HEK293 (cell line): ENCODE measurements around the gene TLCD2.

Source experiments
- CTCF ChIA-PET: fragments of 350-600 bp; formaldehyde crosslinking; extraction: SDS; loops from one replicate; lab custom pipeline; 2021; ENCODE audit warnings: antibody characterized with exemption; lab: Yijun Ruan, JAX
- POLR2A ChIA-PET: fragments of 300-600 bp; formaldehyde crosslinking; extraction: SDS; loops from one replicate; lab custom pipeline; 2020; ENCODE audit warnings: antibody characterized with exemption, inconsistent platforms; lab: Yijun Ruan, JAX
- H3K27ac ChIP-seq: fragments of 200-500 bp; sonication (Bioruptor generic); 2 replicates; pipeline ENCODE4 v1.5.1; 2014; ENCODE audit warnings: low read depth, low read length, control low read depth, inconsistent platforms; ENCODE audit errors: extremely low read depth
- H3K36me3 ChIP-seq, 2 experiments: fragments of 200-500 bp in 1 of 2; sonication (Bioruptor generic) in 1 of 2; 1 replicate in 1 of 2; 2 replicates in 1 of 2; pipeline ENCODE4 v1.5.1; 2014 to 2017; ENCODE audit warnings: inconsistent platforms in 2 of 2, low read length in 2 of 2; ENCODE audit not compliant: control insufficient read depth in 2 of 2, insufficient read depth in 1 of 2
- H3K4me1 ChIP-seq: fragments of 200-500 bp; sonication (Bioruptor generic); 2 replicates; pipeline ENCODE4 v1.5.1; 2014; ENCODE audit warnings: mild to moderate bottlenecking, low read length, inconsistent platforms; ENCODE audit not compliant: control insufficient read depth, insufficient read depth
- H3K4me3 ChIP-seq: 2 replicates; pipeline ENCODE4 v1.5.1; 2011; ENCODE audit warnings: low read depth, mild to moderate bottlenecking, control low read depth, low read length, moderate library complexity
- H3K9me3 ChIP-seq: fragments of 200-500 bp; sonication (Bioruptor generic); 2 replicates; pipeline ENCODE4 v1.5.1; 2014; ENCODE audit warnings: low read depth, low read length, inconsistent platforms; ENCODE audit not compliant: control insufficient read depth, insufficient read depth
- BCL6B ChIP-seq: fragments of 450-650 bp; formaldehyde crosslinking; IDR thresholded peaks from 2 replicates; pipeline ENCODE4 v1.5.1; 2017; ENCODE audit warnings: missing biosample characterization, missing genetic modification characterization
- GLI2 ChIP-seq: fragments of 450-650 bp; formaldehyde crosslinking; IDR thresholded peaks from 2 replicates; pipeline ENCODE4; 2017; ENCODE audit warnings: missing biosample characterization, missing genetic modification characterization, low read depth, borderline replicate concordance
- INSM2 ChIP-seq: fragments of 450-650 bp; formaldehyde crosslinking; IDR thresholded peaks from 2 replicates; pipeline ENCODE4 v1.5.1; 2016; ENCODE audit warnings: missing biosample characterization, missing genetic modification characterization
- MEIS1 ChIP-seq: sonication (generic); formaldehyde crosslinking; IDR thresholded peaks from 2 replicates; pipeline ENCODE4 v1.8.1; 2022; ENCODE audit warnings: missing genetic modification reagents, mild to moderate bottlenecking, borderline replicate concordance
- PRDM1 ChIP-seq: fragments of 450-650 bp; formaldehyde crosslinking; IDR thresholded peaks from 2 replicates; pipeline ENCODE4; 2016; ENCODE audit warnings: missing biosample characterization, missing genetic modification characterization
- TCF7L2 ChIP-seq: IDR thresholded peaks from 2 replicates; pipeline ENCODE4 v1.6.1; 2011; ENCODE audit warnings: low read depth, mild to moderate bottlenecking, inconsistent platforms, low read length, moderate library complexity, borderline replicate concordance
- YY2 ChIP-seq: fragments of 450-650 bp; formaldehyde crosslinking; IDR thresholded peaks from 2 replicates; pipeline ENCODE4 v1.5.1; 2016; ENCODE audit warnings: missing biosample characterization, missing genetic modification characterization
- ZBTB21 ChIP-seq: fragments of 450-650 bp; formaldehyde crosslinking; IDR thresholded peaks from 2 replicates; pipeline ENCODE4 v1.5.1; 2017; ENCODE audit warnings: missing biosample characterization, missing genetic modification characterization
- ZFP37 ChIP-seq: fragments of 450-650 bp; formaldehyde crosslinking; IDR thresholded peaks from 2 replicates; pipeline ENCODE4 v1.5.1; 2016; ENCODE audit warnings: missing biosample characterization, missing genetic modification characterization
- ZNF10 ChIP-seq: fragments of 450-650 bp; formaldehyde crosslinking; IDR thresholded peaks from 2 replicates; pipeline ENCODE4 v1.5.1; 2017; ENCODE audit warnings: missing biosample characterization, missing genetic modification characterization
- ZNF112 ChIP-seq: fragments of 450-650 bp; formaldehyde crosslinking; IDR thresholded peaks from 2 replicates; pipeline ENCODE4 v1.5.0; 2017; ENCODE audit warnings: missing biosample characterization, missing genetic modification characterization
- ZNF138 ChIP-seq: fragments of 450-650 bp; formaldehyde crosslinking; IDR thresholded peaks from 2 replicates; pipeline ENCODE4 v1.5.1; 2016; ENCODE audit warnings: missing biosample characterization, missing genetic modification characterization, borderline replicate concordance
- ZNF148 ChIP-seq: fragments of 450-650 bp; formaldehyde crosslinking; IDR thresholded peaks from 2 replicates; pipeline ENCODE4 v1.5.0; 2017; ENCODE audit warnings: missing biosample characterization, missing genetic modification characterization, borderline replicate concordance
- ZNF157 ChIP-seq: fragments of 450-650 bp; formaldehyde crosslinking; IDR thresholded peaks from 2 replicates; pipeline ENCODE4 v1.5.1; 2016; ENCODE audit warnings: missing biosample characterization, missing genetic modification characterization
- ZNF214 ChIP-seq: fragments of 450-650 bp; formaldehyde crosslinking; IDR thresholded peaks from 2 replicates; pipeline ENCODE4 v1.5.1; 2017; ENCODE audit warnings: missing biosample characterization, mild to moderate bottlenecking, missing genetic modification characterization, borderline replicate concordance
- ZNF239 ChIP-seq: fragments of 450-650 bp; formaldehyde crosslinking; IDR thresholded peaks from 2 replicates; pipeline ENCODE4 v1.5.1; 2016; ENCODE audit warnings: missing biosample characterization, missing genetic modification characterization
- ZNF302 ChIP-seq: fragments of 450-650 bp; formaldehyde crosslinking; IDR thresholded peaks from 2 replicates; pipeline ENCODE4 v1.5.1; 2016; ENCODE audit warnings: missing biosample characterization, missing genetic modification characterization, low read depth
- ZNF510 ChIP-seq: fragments of 450-650 bp; formaldehyde crosslinking; IDR thresholded peaks from 2 replicates; pipeline ENCODE4 v1.5.1; 2018; ENCODE audit warnings: mild to moderate bottlenecking, missing genetic modification characterization, missing biosample characterization; ENCODE audit not compliant: insufficient replicate concordance
- ZNF596 ChIP-seq: fragments of 450-650 bp; IDR thresholded peaks from 2 replicates; pipeline ENCODE4 v1.5.0; 2018; ENCODE audit warnings: missing biosample characterization, mild to moderate bottlenecking, missing genetic modification characterization, moderate library complexity
- ZNF645 ChIP-seq: fragments of 450-650 bp; formaldehyde crosslinking; IDR thresholded peaks from 2 replicates; pipeline ENCODE4; 2016; ENCODE audit warnings: missing biosample characterization, missing genetic modification characterization
- ZNF658 ChIP-seq: fragments of 450-650 bp; formaldehyde crosslinking; IDR thresholded peaks from 2 replicates; pipeline ENCODE4; 2016; ENCODE audit warnings: missing biosample characterization, missing genetic modification characterization
- ZNF664 ChIP-seq: fragments of 450-650 bp; formaldehyde crosslinking; IDR thresholded peaks from 2 replicates; pipeline ENCODE4 v1.5.1; 2016; ENCODE audit warnings: missing biosample characterization, missing genetic modification characterization
- ZNF692 ChIP-seq: fragments of 450-650 bp; formaldehyde crosslinking; IDR thresholded peaks from 2 replicates; pipeline ENCODE4 v1.5.1; 2016; ENCODE audit warnings: missing biosample characterization, missing genetic modification characterization
- ZNF76 ChIP-seq: fragments of 450-650 bp; formaldehyde crosslinking; IDR thresholded peaks from 2 replicates; pipeline ENCODE4; 2016; ENCODE audit warnings: low read depth, missing biosample characterization, missing genetic modification characterization, borderline replicate concordance
- ZNF776 ChIP-seq: fragments of 450-650 bp; formaldehyde crosslinking; IDR thresholded peaks from 2 replicates; pipeline ENCODE4 v1.5.0; 2017; ENCODE audit warnings: missing biosample characterization, missing genetic modification characterization, borderline replicate concordance
- ZNF777 ChIP-seq: fragments of 450-650 bp; formaldehyde crosslinking; IDR thresholded peaks from 2 replicates; pipeline ENCODE4 v1.5.1; 2017; ENCODE audit warnings: missing biosample characterization, missing genetic modification characterization, borderline replicate concordance
- ZNF792 ChIP-seq: fragments of 450-650 bp; formaldehyde crosslinking; IDR thresholded peaks from 2 replicates; pipeline ENCODE4 v1.5.1; 2016; ENCODE audit warnings: missing biosample characterization, missing genetic modification characterization
- ZSCAN16 ChIP-seq: fragments of 450-650 bp; formaldehyde crosslinking; IDR thresholded peaks from 2 replicates; pipeline ENCODE4 v1.5.1; 2016; ENCODE audit warnings: missing biosample characterization, missing genetic modification characterization

TLCD2 gene

GRCh38 chr17:1684378-1685189, 25.6 kb downstream of the TLCD2 start, which contains the start of gene PRPF8:
TSS of gene PRPF8 (minus strand) at chr17:1684867. CDS start at chr17:1684571, 296 bp downstream.
- POLR2A ChIA-PET: interaction anchor here (0.7 to 3.4 kb wide), 17 partner anchors 9 to 354 kb away, joined by 3 to 45 read pairs (median 4); partner anchors contain the start of genes RILP and SLC43A2
- H3K36me3 ChIP-seq: peaks cover 41% of the 10 kb centered on the region in 2 experiments
- H3K4me1 ChIP-seq: peaks cover 10% of the 10 kb centered on the region; the same call in 1 of the 2 replicates
- CTCF ChIA-PET: interaction anchor here (0.7 to 8.5 kb wide), 5 partner anchors 12 to 141 kb away, joined by 3 to 66 read pairs (median 6); no protein-coding TSS in a partner anchor
- no peaks in the 10 kb centered on the region for H3K9me3 ChIP-seq
- peak within 1 kb of the TSS; percentile 94 for H3K27ac ChIP-seq
- peak within 1 kb of the TSS; percentile 99 for H3K4me3 ChIP-seq
- TF ChIP-seq ZNF692 (tag by site-specific recombination): peak; percentile 79
- TF ChIP-seq BCL6B (tag by site-specific recombination): no peak
- TF ChIP-seq PRDM1 (tag by site-specific recombination): peak; percentile 80
- TF ChIP-seq ZFP37 (tag by site-specific recombination): peak; percentile 80
- TF ChIP-seq YY2 (tag by site-specific recombination): peak; percentile 96
- no peak for TF ChIP-seq MEIS1 (CRISPR knock-in tag)
- TF ChIP-seq ZNF214 (tag by site-specific recombination): no peak
- no peak for TF ChIP-seq ZNF776
- TF ChIP-seq ZNF302 (tag by site-specific recombination): no peak
- TF ChIP-seq INSM2: peak; percentile 43; the same call in 1 of the 2 replicates
- no peak for TF ChIP-seq ZSCAN16
- TF ChIP-seq ZNF596: no peak
- TF ChIP-seq ZNF148 (tag by site-specific recombination): no peak
- peak; percentile 92 for TF ChIP-seq TCF7L2
- TF ChIP-seq ZNF777 (tag by site-specific recombination): no peak
- peak; percentile 83 for TF ChIP-seq ZNF76 (tag by site-specific recombination)
- no peak for TF ChIP-seq ZNF510 (tag by site-specific recombination)
- TF ChIP-seq ZNF664 (tag by site-specific recombination): no peak
- no peak for TF ChIP-seq ZNF239 (tag by site-specific recombination)
- TF ChIP-seq ZNF658 (tag by site-specific recombination): no peak
- no peak for TF ChIP-seq ZNF138
- TF ChIP-seq ZNF792 (tag by site-specific recombination): no peak
- TF ChIP-seq GLI2 (tag by site-specific recombination): no peak
- no peak for TF ChIP-seq ZNF112
- no peak for TF ChIP-seq ZNF645 (tag by site-specific recombination)
- 0 out of 2 replicates have a peak, but pooled peaks have one; percentile 14 for TF ChIP-seq ZBTB21 (tag by site-specific recombination)
- no peak for TF ChIP-seq ZNF157 (tag by site-specific recombination)
- TF ChIP-seq ZNF10 (tag by site-specific recombination): peak; percentile 76
